GM12875 (cell line): Measurements from ENCODE around the gene GJB6.

Experiments
- H3K4me3 ChIP-seq: one replicate; pipeline ENCODE4 v1.5.1; 2011; ENCODE audit warnings: low read depth, low read length, control low read depth
- TF ChIP-seq, protein P1 (sequence below): IDR thresholded peaks from 2 replicates; pipeline ENCODE4 v1.5.1; 2011; ENCODE audit warnings: low read depth, mild to moderate bottlenecking, control low read depth, inconsistent platforms, low read length, moderate library complexity, borderline replicate concordance; ENCODE audit not compliant: insufficient read depth

Gene GJB6

DNA sequence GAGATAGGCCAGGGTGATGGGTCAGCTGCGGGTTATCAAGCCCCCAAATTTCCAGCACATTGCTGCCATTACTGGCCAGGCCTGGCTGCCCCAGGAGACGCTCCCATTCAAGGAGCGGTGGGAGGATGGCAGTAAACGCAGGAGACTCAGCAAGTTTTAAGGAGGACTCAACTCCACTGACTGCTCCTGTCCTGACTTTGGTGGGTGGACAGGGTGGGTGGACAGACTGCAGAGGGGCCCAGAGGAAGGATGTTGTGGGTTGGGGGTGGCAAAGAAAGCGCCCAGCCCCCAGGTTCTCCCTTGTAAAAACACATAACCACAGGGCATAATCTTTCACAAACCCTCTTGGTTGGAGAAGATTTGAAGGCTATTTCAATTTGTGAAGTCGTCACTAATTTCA, 4.4 kb downstream of the GJB6 start:
- H3K4me3 ChIP-seq, result no peak overlapping the region
- TF ChIP-seq, protein P1, sequence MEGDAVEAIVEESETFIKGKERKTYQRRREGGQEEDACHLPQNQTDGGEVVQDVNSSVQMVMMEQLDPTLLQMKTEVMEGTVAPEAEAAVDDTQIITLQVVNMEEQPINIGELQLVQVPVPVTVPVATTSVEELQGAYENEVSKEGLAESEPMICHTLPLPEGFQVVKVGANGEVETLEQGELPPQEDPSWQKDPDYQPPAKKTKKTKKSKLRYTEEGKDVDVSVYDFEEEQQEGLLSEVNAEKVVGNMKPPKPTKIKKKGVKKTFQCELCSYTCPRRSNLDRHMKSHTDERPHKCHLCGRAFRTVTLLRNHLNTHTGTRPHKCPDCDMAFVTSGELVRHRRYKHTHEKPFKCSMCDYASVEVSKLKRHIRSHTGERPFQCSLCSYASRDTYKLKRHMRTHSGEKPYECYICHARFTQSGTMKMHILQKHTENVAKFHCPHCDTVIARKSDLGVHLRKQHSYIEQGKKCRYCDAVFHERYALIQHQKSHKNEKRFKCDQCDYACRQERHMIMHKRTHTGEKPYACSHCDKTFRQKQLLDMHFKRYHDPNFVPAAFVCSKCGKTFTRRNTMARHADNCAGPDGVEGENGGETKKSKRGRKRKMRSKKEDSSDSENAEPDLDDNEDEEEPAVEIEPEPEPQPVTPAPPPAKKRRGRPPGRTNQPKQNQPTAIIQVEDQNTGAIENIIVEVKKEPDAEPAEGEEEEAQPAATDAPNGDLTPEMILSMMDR, result no peak

DNA sequence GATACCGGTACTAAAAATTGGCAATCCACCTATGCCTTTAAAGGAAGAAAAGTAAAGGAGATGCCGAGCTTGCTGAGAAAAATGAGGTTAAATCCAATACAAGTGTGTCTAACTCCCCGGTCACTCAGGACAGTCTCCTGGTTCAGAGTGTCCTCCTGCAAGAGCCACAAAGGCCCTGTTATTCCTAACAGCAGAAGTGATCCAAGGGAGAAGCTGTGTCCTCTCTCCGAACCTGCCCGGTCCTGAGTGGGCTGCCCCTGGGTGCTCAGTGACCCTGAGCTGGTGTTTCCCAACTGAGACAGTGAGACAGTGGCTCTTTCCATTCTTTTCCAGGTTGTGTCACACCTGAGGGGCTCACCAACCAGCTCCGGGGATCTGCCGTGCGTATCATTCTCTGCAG, 4.8 kb downstream of the GJB6 start:
- H3K4me3 ChIP-seq, result no peak overlapping the region
- TF ChIP-seq, protein P1, result no peak

DNA sequence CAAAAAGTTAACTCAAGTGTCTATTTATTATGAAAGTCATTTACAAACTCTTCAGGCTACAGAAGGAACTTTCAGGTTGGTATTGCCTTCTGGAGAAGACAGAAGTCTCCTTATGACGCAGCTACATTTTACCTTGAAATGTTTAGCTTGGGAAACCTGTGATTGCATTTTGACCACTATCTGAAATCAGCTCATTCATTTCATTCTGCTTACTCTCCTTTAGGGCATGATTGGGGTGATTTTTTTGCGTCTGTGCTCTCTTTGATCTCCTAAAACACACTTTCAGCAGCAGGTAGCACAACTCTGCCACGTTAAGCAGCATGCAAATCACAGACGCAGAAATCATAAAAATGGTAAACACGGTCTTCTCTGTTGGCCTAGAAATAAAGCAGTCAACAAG, 9.6 kb downstream of the GJB6 start:
- no peak overlapping the region for H3K4me3 ChIP-seq
- TF ChIP-seq, protein P1, result no peak

DNA sequence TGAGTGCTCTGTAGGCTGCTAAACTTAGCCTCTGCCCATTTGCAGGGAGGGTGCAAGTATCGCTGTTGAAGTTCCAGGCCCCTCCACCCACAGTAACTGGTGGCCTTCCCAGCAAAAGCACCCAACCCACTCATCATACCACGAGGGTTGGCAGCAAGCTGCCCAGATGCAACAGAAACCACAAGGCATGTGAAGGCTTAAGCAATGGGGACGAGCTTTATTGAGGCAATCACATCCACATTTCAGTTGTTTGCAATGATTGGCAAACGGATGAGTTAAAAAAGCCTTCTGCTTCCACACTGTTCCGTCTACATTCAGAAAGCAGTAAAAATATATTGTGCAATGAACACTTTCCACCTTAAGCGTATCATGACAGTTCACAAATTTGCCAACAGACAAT, 10.3 kb downstream of the GJB6 start:
- H3K4me3 ChIP-seq, result no peak overlapping the region
- TF ChIP-seq, protein P1, result no peak

DNA sequence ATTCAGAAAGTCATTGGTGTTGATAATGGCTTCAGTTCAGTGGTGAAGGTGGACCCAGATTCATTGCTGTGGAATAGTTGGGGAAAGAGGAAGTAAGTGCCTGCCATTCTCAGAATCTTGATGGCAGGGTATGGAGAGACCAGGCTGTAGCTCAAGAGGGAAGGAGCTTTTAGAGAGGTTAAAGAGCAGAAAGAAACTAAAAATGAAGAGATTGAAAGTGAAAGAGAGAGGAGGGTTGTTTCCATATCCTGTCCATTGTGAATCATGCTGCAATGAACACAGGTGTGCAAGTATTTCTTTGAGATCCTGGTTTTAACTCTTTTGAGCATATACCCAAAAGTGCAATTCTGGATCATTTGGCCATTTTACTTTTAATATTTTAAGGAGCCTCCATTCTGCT, 12.5 kb downstream of the GJB6 start:
- no peak overlapping the region for H3K4me3 ChIP-seq

DNA sequence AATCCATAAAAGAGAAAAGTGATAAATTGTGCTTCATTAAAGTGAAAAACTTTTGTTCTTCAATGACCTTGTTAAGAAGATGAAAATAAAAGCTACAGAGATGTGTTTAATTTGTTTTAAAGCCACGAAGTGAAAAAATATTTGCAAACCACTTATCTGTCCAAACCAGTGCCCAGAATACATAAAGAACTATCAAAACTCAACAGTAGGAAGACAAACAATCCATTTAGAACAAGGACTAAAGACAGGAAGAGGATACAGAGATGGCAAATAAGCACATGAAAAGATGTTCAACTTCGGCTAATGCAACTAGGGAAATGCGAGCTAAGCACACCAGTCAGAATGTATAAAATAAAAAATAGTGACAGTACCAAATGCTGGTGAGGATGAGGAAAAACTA, 15.0 kb downstream of the GJB6 start:
- H3K4me3 ChIP-seq, result no peak overlapping the region
- TF ChIP-seq, protein P1, result no peak

More for the DNA sequence above, 12.5 kb downstream of the GJB6 start:
- TF ChIP-seq, protein P1, result no peak

DNA sequence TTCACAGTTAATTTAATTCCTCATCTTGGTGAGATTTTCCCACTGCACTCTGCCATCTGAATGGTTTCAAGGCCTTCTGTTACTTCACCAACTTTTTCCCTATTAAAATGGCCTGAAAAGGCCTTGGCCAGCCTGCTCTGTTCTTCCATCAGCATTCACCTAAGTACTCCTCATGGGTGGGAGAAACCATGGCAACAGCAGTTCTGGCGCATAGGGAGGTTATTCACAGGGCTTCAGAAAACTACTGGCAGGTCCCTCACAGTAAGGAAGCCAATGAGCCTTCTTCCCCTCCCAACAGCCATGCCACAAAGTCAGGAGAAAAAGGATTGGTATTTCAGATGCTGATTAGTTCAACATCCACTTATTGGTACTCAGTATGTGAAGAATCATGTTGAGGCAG, 22.2 kb downstream of the GJB6 start:
- no peak overlapping the region for H3K4me3 ChIP-seq
- TF ChIP-seq, protein P1, result no peak
